Adrenal gland (tissue), 5 donors: ENCODE data around the gene SLC22A5.

Experiments used
- POLR2A ChIP-seq, 2 donors: fragments of 450-650 bp; IDR thresholded peaks; one replicate each; pipeline ENCODE4 v1.6.1; 2017; ENCODE audit warnings: antibody characterized with exemption in 2 of 2, mild to moderate bottlenecking in 2 of 2, moderate library complexity in 1 of 2
- TF ChIP-seq, protein P1 (sequence below), 6 experiments: fragments of 450-650 bp in 4 of 6; fragments of 200-600 bp in 2 of 6; sonication (generic) in 1 of 6; IDR thresholded peaks; 1 replicate in 5 of 6; 2 replicates in 1 of 6; pipeline versions ENCODE4 v1.5.1 to v1.8.0; 2016 to 2021; ENCODE audit warnings: antibody characterized with exemption in 6 of 6, mild to moderate bottlenecking in 2 of 6, moderate library complexity in 1 of 6
- donor health status: DM: no; HTN: no; CAD: no.

DNA sequence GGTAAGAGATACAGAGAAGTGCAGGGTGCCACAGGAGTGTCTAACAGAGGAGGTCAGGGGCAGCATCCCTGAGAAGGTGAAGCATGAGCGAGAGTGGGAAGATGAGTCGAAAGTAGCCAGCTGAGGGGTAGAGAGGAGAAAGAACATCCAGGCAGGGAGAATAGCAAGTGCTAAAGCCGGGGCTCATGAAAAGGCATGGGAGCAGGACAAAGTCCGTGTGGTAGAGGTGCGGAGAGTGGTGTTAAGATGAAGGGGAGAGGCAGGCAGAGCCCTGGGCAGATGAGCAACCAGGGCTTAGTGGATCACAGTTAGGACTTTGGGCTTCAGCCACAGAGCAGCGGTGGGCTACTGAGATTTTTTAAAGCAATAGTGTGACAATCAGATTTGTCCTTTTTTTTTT lies 10.5 kb downstream of the SLC22A5 start:
- TF ChIP-seq POLR2A (IDR thresholded peaks at IDR 0.05) = no peak
- TF ChIP-seq, protein P1, sequence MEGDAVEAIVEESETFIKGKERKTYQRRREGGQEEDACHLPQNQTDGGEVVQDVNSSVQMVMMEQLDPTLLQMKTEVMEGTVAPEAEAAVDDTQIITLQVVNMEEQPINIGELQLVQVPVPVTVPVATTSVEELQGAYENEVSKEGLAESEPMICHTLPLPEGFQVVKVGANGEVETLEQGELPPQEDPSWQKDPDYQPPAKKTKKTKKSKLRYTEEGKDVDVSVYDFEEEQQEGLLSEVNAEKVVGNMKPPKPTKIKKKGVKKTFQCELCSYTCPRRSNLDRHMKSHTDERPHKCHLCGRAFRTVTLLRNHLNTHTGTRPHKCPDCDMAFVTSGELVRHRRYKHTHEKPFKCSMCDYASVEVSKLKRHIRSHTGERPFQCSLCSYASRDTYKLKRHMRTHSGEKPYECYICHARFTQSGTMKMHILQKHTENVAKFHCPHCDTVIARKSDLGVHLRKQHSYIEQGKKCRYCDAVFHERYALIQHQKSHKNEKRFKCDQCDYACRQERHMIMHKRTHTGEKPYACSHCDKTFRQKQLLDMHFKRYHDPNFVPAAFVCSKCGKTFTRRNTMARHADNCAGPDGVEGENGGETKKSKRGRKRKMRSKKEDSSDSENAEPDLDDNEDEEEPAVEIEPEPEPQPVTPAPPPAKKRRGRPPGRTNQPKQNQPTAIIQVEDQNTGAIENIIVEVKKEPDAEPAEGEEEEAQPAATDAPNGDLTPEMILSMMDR (IDR thresholded peaks at IDR 0.05) = no peak
